GM21529 (cell line): ENCODE measurements around the gene CPA5.

Experiments
- ATAC-seq: cut with Tn5 transposase; IDR thresholded peaks from one replicate; pipeline ENCODE4 v1.9.1; 2021; ENCODE audit not compliant: unreplicated experiment

The CPA5 gene

DNA sequence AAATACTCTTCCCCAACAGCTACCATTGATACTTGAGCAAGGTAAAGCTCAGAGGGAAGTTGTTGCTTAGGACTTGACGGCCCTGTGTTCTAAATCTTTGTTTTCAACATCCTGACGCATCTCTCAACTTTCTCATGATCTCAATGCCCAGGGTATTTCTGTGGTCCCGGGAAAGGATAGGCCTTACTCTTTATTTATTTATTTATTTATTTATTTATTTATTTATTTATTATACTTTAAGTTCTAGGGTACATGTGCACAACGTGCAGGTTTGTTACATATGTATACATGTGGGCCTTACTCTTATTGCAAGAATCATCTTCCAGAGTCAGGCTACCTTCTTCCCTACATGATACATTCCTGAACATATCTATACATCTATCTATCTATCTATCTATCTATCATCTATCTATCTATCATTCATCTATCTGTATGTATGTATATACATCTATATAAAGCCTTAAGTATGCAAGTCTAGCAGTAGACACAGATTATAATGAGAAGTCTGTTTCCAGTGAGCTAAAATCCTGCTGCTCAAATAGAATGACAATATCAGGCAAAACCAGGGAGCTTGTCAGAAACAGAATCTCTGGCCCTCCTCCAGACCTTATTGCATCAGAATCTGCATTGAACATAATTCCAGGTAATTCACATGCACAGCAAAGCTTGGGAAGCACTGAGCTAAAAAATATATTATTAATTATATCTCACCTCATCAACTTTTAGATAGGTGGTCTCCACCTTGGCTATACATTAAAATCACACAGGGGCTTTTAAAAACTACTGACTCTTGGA lies 12.2 kb upstream of the CPA5 start:
- ATAC-seq, result no peak

DNA sequence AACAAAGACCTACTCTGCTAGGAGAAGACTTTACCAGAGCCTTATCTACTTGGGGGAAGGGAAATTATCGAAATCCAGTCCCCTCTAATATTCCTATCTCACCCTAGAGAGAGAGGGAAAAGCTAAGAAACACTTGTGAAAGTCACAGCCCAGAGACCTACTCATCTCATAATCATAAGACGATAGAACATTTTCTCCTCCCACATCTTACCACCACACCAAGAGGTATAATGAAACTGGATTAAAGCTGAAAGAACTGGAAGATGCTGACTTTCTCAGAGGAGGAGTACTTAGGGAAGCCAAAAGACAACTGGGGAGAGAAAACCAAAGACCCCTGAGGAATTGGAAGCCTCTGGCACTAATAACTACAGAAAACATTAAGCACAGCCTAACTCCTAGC lies 10.8 kb upstream of the CPA5 start:
- ATAC-seq, result no peak

DNA sequence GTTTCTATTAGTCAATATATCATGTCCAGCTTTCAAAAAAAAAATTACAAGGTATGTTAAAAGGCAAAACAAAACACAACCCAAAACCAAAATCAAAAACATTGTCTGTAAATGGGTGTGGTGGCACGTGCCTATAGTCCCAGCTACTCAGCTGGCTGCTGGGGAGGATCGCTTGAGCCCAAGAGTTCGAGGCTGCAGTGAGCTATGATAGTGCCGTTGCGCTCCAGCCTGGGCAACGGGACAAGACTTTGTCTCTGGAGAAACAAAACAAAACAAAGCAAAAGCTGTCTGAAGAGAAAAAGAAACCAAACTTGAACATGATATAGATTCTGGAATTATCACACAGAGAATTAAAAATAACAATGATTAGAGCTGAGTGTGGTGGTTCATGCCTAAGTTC lies 10.3 kb upstream of the CPA5 start:
- ATAC-seq, result no peak

DNA sequence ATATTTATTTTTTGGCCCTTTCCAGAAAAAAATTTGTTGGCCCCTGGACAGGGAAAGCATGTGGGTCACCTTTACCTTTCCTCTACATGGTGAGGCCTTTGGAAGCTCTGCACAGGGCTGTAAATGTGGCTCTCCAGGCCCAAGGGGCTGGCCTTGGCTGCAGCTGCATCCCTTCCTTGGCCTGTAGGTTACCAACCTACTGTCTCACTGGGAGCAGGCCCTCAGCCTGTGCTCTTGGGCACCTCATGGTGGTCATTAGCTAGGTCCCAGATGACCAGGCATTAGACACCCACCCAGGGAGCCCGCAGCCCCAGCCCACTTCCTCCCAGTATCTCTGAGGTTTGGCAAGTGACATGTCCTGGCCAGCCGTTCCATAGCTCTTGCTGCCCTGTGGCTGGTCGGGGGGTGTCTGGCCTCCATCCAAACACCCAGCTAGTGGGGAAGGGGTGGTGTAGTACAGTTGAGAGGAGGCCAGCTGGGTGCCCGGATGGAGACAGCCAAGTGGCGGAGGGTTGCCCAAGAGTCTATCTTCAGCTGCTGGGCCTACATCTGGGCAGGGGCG lies 7.1 kb upstream of the CPA5 start:
- ATAC-seq, result no peak

DNA sequence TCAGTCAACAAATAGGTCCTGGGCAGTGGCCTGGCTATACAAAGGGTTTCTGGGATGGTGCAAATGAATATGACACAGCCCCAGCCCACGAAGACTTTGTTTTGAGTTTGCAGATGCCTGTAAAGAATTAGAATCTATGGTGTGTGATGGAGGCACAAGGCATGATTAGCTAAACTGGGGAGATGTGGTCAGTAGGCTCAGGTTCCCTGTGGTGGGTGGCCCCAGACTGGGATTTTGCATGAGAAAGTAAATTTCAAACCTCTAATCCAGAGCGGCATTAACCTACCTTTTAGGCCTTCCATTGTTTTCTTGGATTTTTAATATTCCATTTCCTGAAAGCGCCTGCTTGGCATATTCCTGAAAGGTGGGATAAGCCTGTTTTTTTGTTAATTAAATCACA lies 6.4 kb upstream of the CPA5 start:
- no peak for ATAC-seq

DNA sequence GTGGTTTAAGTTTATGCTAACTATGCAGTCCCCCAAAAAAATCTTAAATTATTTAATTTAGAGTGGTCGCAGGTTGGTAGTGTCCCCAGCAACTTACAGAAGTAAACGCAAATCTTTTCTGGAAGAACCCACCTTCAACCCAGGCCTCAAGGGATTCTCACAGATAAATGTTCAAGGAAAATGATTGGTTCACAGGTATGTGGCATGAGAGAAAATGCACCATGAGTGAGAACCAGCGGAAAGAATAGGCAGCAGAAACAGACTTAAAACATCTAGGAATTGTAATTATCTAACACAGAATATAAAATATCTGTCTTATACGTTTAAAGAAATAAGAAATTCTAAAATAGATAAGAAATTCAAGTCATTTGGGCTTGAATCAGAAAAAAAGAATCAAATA lies 2.7 kb upstream of the CPA5 start:
- ATAC-seq, result no peak

DNA sequence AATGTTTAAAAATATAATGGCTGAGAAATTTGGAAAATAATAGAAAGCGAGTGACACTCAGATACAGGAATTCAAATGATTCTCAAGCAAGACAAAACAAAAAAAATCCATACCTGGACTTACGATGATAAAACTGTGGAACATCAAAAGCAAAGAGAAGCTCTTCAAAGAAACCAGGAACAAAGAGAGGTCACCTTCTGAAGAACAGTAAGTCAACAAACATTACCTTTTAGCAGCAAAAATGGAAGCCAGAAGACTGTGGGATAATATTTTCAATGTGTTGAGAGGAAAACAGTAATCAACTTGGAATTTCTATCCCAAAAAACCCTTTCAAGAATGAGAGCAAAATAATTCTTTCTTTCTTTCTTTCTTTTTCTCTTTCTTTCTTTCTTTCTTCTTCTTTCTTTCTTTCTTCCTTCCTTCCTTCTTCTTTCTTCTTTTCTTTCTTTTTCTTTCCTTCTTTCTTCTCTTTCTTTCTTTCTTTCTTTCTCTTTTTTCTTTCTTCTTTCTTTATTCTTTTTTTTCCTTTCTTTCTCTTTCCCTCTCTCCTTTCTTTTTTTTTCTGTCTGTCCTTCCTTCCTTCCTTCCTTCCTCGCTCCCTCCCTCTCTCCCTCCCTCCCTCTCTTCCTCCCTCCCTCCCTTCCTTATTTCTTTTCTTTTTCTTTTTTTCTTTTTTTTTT lies 1.8 kb upstream of the CPA5 start:
- no peak for ATAC-seq

DNA sequence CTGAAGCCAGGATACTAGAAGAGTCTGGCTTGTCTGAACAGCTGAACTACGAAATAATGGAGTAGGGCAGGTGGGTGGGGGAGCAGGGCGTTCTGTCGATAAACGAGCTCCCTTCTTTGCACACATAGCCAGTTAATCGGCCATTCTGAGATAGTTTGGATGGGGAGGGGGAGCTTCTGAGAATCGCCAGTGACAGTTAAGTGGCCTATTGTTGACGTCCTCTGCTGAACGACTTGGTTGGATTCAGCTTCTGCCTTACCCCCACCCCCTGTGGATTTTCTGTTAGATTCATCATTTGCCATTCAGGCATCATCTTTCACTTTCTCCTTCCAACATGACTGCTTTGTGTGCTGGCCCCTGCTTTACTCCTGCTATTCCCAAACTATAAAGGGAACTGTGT lies 520 bp downstream of the CPA5 start:
- no peak for ATAC-seq

DNA sequence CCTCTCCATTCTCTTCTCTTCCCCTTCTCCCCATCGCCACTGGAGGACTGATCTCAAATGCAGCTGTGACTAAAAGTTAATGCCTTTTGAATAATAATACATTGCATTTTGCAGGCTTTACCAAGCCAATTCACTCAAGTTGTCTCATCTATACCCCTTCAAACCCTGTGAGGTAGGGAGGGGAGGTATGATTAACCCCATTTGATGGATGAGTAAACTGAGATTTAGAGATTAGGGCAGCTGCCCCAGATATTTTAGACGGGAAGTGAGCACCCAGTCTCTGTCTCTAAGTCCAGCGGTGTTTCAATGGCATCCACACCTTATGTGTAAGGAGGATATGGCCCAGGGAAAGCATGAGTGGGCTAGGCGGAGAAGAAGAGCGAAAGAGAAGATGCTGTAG lies 1.1 kb downstream of the CPA5 start:
- ATAC-seq, result no peak

DNA sequence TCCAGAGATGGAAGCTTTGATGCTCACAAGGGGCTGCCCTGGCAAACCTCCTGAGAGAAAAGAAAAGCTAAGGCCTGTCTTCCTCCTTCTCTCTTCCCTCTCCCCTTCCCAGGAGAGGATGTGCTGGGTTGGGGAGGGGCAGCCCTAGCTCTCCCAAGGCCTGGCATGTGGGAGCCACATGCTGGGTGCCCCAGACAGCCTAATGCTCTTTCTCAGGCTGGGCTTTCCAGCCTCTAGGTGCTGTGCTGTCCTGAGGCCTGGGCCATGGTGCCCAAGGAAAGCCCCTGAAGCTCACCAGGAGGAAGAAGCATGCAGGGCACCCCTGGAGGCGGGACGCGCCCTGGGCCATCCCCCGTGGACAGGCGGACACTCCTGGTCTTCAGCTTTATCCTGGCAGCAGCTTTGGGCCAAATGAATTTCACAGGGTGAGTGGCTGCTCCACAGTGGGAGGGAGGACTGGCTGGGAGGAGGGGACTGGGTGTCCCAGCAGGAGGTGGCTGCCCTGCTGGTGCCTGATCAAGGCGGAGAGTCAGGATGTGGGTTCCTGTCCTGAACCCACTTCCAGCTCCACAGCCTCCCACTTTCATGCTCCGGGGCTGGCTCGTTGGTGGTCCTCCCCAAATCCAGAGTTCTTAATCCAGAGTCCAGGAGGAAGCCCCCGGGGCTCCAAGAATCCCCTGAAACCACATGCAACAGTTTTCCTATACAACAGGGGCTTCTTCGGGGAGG lies 1.7 kb downstream of the CPA5 start:
- no peak for ATAC-seq

DNA sequence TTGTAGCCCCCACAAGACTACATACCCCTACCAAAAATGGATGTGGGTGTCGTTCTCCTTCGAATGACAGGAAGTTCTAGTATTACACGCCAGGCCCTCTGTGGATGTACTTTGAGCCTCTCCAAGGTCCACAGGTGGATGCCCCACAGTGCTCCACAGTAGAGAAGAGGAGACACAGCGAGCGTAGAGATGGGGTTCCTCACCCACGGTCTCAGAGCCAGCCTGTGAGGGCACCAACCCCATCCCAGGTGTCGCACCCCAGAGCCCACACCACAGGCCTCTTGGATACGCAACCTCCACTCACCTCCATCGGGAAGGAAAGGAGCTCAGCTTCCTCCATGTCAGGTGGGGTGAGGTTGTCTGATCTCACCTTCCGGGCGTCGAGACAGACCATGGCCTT lies 2.3 kb downstream of the CPA5 start:
- no peak for ATAC-seq

DNA sequence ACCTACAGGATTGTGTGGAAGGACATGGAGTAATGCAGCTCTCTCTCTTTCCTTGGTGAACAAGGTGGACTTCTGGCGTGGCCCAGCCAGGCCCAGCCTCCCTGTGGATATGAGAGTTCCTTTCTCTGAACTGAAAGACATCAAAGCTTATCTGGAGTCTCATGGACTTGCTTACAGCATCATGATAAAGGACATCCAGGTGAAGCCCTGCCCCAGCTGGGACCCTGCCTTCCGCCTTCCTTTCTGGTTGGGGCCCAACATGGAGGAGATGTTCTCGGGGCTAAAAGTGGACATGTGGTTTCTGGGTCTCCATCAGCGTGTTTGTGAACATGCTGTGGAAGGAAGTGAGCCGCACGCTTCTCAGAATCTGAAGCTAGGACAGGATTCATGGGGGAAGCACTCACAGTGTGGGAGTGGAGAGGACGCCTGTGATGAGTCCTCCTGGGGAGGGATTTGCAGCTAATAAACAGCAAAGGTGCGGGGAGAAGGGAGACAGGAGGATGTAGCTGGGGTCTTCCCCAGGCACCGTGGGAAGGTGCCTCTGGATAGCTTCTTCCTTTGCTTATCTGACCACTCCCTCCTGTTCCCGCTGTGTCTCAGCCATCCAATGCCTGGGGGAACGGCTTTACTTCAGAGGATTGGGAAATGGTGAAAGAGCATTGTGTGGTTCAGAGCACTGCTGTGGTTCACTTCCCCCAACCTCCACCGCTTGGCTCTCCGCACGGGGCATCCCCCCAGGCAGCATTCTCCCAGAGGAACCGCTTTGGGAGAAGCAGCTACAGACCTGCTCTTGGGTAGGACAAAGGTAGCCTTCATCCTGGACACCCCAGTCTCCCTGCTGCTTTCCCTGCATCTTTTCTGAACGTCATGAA lies 5.5 kb downstream of the CPA5 start:
- no peak for ATAC-seq

DNA sequence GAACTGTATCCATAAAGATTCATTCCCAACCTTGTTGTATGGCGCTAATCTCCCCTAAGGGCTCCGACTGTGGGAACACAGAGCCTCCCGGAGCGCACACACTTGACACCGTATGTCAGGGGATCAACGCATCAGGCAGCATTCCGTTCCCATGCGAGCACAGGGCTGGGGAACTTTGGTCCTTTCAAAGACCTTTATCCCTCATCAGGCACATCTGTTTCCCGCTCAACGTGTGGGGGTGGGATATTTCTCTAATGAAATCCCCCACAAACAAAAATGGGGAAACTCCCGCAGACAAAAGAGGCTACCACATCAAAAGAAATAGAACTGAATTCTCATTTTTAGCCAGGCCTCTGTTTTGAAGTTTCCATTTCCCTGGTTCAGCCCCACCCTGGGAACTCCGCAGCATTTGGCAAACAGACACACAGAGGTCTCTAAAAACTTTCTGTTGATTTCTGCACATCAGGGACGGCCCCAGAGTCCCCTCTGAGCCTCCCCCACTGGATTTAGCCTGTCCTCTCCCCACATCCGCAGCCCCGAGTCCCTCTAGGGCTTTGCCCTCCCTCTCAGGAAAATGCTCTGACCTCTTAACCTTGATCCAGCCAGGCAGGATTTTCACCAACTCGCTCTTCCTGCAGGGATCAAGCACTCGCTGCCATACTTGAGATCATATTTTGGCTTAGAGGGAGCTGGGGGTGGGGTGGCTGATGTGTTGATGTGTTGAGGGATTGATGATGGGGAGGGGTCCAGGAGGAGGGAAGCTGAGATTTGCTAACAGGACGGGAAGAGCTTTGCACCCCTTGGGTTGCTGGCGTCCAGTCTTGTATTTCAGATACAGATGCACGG lies 6.6 kb downstream of the CPA5 start:
- ATAC-seq, result peak; percentile 57

DNA sequence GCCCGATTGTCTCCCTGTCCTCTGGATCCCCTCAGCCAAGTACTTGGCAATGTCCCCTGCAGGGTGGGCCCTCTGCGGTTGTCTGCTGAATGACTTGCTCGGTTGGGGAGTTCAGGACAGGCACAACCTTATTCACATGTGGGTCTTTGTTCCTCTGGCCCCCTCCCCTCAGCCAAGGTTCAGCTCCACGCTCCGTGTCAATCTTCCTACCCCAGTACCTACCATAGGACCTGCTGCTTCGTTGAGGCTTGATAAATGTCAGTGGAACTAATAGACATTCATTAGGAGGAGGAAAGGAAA lies 7.1 kb downstream of the CPA5 start:
- ATAC-seq, result no peak

DNA sequence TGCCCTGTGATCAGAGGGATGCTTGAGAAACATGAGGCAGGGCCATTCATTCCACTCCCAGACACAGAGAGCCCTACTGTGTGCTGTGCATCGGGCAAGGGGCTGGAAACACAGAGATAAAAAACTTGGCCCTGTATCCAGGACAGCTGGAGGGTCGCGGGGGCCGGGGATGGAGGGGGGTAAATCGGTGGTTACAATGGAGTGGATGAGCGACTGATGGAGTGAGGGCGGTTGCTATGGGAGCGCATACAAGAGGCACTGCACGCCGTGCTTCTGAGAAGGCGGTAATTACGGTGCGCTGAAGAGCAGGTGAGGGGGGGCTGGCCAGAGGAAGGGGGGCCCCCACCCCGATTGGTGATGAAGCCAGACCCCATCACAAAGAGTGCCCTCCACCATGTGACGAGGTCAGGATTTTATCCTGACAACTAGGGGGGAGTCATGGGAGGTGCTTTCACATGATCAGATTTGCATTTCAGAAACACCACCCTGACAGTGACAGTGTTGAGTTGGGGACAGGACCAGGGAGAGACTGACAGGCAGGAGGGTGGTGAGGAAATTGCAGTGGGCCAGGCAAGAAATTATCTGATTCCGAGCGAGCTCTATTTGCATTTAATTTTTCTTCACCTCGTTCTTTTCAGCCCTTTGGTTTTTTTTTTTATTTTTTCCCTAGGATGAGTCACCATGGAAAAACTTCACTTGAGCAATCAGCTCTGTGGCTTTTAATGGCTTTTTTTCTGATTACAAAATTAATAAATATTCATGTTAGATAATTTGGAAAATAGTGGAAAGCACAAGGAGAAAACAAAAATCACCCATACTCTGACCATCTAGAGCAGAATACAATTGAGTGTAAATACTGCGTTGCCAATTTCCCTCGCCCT lies 7.8 kb downstream of the CPA5 start:
- no peak for ATAC-seq

DNA sequence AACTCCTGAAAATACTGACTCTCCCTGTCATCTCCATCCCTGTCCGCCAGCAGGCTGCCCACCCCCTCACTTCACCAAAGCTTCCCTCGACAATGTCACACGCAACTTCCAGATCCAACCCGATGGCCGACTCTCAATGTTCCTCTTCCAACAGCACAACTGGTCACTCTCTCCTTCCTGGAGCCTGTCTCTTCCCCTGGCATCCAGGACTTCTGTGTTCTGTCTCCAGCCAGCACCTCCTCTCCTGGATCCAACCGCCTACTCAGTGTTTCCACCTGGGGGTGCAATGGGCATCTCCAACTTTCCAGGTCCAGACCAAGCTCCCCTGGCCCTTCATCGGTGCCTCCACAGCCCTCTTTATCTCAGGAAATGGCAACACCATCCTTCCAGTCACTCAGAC lies 8.6 kb downstream of the CPA5 start:
- ATAC-seq, result no peak

DNA sequence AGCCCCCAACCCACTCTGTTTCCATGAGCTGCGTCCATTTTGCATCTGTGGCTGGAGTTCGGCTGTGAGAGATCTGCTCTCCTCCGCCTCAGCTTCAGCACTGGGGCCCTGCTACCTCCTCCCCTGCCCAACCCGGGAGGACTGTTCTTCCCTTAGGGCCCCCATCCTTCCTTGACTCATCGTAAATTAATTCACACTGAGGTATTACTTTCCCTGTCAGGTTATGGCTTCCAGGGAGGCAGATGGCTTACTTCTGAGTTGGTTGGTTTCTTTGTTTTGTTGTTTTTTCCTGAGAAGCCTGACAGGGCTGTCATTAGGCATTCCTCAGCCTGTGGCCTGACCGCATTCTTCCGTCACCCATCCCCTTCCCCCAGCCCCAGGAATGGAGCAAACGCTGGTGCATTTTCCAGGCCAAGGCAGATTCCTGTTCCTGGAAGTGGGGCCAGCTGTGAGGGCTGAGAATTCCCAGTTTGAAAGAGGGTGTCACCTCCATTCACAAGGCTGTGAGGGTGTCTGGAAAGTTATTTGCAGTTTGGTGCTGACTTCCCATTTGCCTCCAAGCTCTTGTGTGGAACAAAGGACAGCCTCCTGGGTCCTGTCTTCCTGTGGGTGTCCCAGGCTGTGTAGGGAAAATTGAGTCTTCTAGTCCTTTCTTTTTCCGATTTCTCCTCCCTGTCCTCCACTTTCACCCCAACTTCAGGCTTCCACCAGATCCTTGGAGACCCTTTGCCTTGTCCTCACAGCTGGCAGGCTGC lies 11.7 kb downstream of the CPA5 start:
- ATAC-seq, result no peak

DNA sequence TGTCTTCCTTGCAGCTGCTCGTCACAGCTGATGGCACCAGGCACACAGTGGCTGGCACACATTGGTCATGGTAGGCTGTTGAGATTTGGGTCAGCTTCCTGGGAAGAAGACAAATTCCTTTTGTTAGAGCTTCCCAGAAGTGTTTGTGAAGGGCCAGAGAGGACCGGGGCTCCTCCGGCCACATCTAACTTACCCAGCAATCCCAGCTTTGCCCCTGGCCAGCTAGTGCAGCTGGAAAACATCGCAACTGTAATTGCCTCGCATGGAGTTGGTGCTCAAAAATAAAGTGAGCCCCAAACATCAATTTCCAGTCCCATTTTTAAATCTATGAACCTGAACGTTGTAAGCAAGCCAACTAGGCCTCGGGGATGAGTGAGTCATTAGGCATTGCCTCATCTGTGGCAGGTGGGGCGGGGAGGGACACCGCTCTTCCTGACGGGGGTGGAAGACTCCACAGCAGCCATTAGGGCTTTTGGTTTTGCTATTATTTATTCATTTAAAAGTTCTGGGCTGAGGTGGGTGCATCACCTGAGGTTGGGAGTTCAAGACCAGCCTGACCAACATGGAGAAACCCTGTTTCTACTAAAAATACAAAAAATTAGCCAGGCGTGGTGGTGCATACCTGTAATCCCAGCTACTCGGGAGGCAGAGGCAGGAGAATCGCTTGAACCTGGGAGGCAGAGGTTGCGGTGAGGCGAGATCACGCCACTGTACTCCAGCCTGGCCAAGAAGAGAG lies 12.4 kb downstream of the CPA5 start:
- no peak for ATAC-seq
